Gastrocnemius medialis (tissue), 4 donors: ENCODE measurements around the gene MIGA1.

Experiments used
- POLR2A ChIP-seq, 2 donors: fragments of 450-650 bp; IDR thresholded peaks; one replicate each; pipeline ENCODE4 v1.6.1; 2017; ENCODE audit warnings: antibody characterized with exemption in 2 of 2, mild to moderate bottlenecking in 2 of 2, moderate library complexity in 2 of 2
- TF ChIP-seq, protein P1 (sequence below), 5 experiments: fragments of 450-650 bp in 3 of 5; fragments of 200-600 bp in 2 of 5; sonication (generic) in 2 of 5; IDR thresholded peaks in 4 of 5; conservative IDR thresholded peaks in 1 of 5; 1 replicate in 4 of 5; 2 replicates in 1 of 5; pipeline ENCODE4 v1.5.1; 2016 to 2019; ENCODE audit warnings: antibody characterized with exemption in 5 of 5, mild to moderate bottlenecking in 3 of 5, moderate library complexity in 3 of 5

DNA sequence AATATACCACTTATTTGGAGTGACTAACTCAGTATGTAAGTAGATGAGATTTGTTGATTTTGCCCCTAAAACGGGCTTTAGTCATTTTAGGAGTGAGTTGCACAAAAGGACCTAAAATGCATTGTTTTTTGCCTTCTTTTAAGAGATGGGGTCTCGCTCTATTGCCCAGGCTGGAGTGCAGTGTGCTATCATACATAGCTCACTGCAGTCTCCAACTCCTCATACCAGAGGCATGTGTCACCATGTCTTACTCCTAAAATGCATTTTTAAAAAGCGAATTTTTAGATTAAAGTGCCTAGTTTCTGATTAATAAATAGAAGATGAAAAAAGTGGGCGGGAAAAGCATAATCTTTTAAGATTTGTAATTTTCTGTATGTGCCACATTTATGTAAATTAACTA is 97.4 kb downstream of the MIGA1 start:
- TF ChIP-seq, protein P1, sequence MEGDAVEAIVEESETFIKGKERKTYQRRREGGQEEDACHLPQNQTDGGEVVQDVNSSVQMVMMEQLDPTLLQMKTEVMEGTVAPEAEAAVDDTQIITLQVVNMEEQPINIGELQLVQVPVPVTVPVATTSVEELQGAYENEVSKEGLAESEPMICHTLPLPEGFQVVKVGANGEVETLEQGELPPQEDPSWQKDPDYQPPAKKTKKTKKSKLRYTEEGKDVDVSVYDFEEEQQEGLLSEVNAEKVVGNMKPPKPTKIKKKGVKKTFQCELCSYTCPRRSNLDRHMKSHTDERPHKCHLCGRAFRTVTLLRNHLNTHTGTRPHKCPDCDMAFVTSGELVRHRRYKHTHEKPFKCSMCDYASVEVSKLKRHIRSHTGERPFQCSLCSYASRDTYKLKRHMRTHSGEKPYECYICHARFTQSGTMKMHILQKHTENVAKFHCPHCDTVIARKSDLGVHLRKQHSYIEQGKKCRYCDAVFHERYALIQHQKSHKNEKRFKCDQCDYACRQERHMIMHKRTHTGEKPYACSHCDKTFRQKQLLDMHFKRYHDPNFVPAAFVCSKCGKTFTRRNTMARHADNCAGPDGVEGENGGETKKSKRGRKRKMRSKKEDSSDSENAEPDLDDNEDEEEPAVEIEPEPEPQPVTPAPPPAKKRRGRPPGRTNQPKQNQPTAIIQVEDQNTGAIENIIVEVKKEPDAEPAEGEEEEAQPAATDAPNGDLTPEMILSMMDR (IDR thresholded peaks at IDR 0.05 in 4 of 5, conservative IDR thresholded peaks at IDR 0.05 in 1 of 5): no peak
- TF ChIP-seq POLR2A (IDR thresholded peaks at IDR 0.05): no peak
